SK-N-MC (cell line): ENCODE data around the gene NACC2.

Experiments
- EZH2 ChIP-seq: fragments of 200-600 bp; sonication (generic); IDR thresholded peaks from one replicate; pipeline ENCODE4 v1.6.1; 2017; ENCODE audit warnings: antibody characterized with exemption
- FOXP2 ChIP-seq: optimal IDR thresholded peaks from 2 replicates; pipeline ENCODE3; 2011; ENCODE audit warnings: mild to moderate bottlenecking, moderate library complexity; ENCODE audit not compliant: insufficient read depth; ENCODE audit errors: extremely low read length, control extremely low read depth
- POLR2AphosphoS5 ChIP-seq: IDR thresholded peaks from 2 replicates; pipeline ENCODE4 v1.6.1; 2012; ENCODE audit warnings: mild to moderate bottlenecking, low read depth, low read length, borderline replicate concordance

- TF ChIP-seq EZH2 (no peak), POLR2AphosphoS5 (no peak), FOXP2 (no peak)
Observed at GRCh38 chr9:135956802-135957174, 138.3 kb downstream of the NACC2 start.
